22Rv1 (cell line): ENCODE measurements around the gene MICU1.

Experiments
- CTCF ChIP-seq: fragments of 450-650 bp; IDR thresholded peaks from 2 replicates; pipeline ENCODE4 v1.5.1; 2017; ENCODE audit warnings: mild to moderate bottlenecking
- ZFX ChIP-seq: fragments of 450-650 bp; IDR thresholded peaks from 2 replicates; pipeline ENCODE4 v1.6.1; 2017; ENCODE audit warnings: antibody characterized with exemption, borderline replicate concordance

GRCh38 chr10:72351479-72351878 lies 274.4 kb downstream of the MICU1 start:
- TF ChIP-seq CTCF: no peak
- no peak for TF ChIP-seq ZFX
